Endodermal cell (in vitro differentiated cells): ENCODE measurements around the gene FOXP3. TPM values are rescaled to one million over a fixed set of nuclear protein-coding genes. Genes with fewer than 3 reads are reported as not detected.

Experiments
- DNase-seq: peaks from one replicate; pipeline ENCODE4 v3.0.0-alpha.2; 2017
- H3K27ac ChIP-seq: 2 replicates; pipeline ENCODE4 v1.5.1; 2013; ENCODE audit warnings: mild to moderate bottlenecking, low read depth, low read length, moderate library complexity
- H3K27me3 ChIP-seq: 2 replicates; pipeline ENCODE4 v1.6.1; 2013; ENCODE audit warnings: mild to moderate bottlenecking, low read length, moderate library complexity; ENCODE audit not compliant: insufficient read depth, control insufficient read depth, poor library complexity, severe bottlenecking
- H3K36me3 ChIP-seq: 2 replicates; pipeline ENCODE4 v1.7.0; 2013; ENCODE audit warnings: mild to moderate bottlenecking, low read length, moderate library complexity; ENCODE audit not compliant: control insufficient read depth, insufficient read depth
- H3K4me1 ChIP-seq: one replicate; pipeline ENCODE4 v1.7.0; 2013; ENCODE audit warnings: low read length; ENCODE audit not compliant: control insufficient read depth, insufficient read depth
- H3K4me3 ChIP-seq: 2 replicates; pipeline ENCODE4 v1.5.1; 2013; ENCODE audit warnings: mild to moderate bottlenecking, low read length, moderate library complexity
- H3K9ac ChIP-seq: 2 replicates; pipeline ENCODE4 v1.6.1; 2013; ENCODE audit warnings: mild to moderate bottlenecking, low read length, moderate library complexity; ENCODE audit not compliant: poor library complexity, severe bottlenecking; ENCODE audit errors: extremely low read depth
- H3K9me3 ChIP-seq: 2 replicates; pipeline ENCODE4 v1.6.1; 2013; ENCODE audit warnings: mild to moderate bottlenecking, low read length, moderate library complexity; ENCODE audit not compliant: control insufficient read depth
- H3K27ac Mint-ChIP-seq: 2 replicates; pipeline ENCODE4 v1.8.0; 2020; ENCODE audit warnings: mixed read lengths
- H3K27me3 Mint-ChIP-seq: 2 replicates; pipeline ENCODE4 v1.8.0; 2021; ENCODE audit warnings: mild to moderate bottlenecking, mixed read lengths; ENCODE audit not compliant: insufficient read depth
- H3K36me3 Mint-ChIP-seq: 2 replicates; pipeline ENCODE4 v1.8.0; 2020; ENCODE audit warnings: low read depth, mixed read lengths
- H3K4me1 Mint-ChIP-seq: 2 replicates; pipeline ENCODE4 v1.8.0; 2020; ENCODE audit warnings: mixed read lengths
- H3K4me3 Mint-ChIP-seq: 2 replicates; pipeline ENCODE4 v1.8.0; 2020; ENCODE audit warnings: mild to moderate bottlenecking, moderate library complexity, mixed read lengths
- H3K9me3 Mint-ChIP-seq: 2 replicates; pipeline ENCODE4 v1.8.0; 2020; ENCODE audit warnings: mild to moderate bottlenecking, mixed read lengths
- CTCF ChIP-seq: fragments of 200-600 bp; sonication (generic); conservative IDR thresholded peaks from 2 replicates; pipeline ENCODE4 v1.5.0; 2021; ENCODE audit warnings: antibody characterized with exemption, mild to moderate bottlenecking
- WGBS, 2 experiments: methylation state at CpG; one replicate each; pipeline versions ENCODE4 v1.1.5 to v1.1.7; 2013; ENCODE audit warnings: missing lambda C conversion rate in 2 of 2, mixed read lengths in 1 of 2; ENCODE audit not compliant: insufficient coverage in 1 of 2, insufficient read length in 1 of 2; 5-methylcytosine and 5-hydroxymethylcytosine counted together
- long read RNA-seq, 4 experiments: library from polyadenylated mRNA in 2 of 4; library from RNA in 1 of 4; library from capped mRNA in 1 of 4; stranded (forward) in 3 of 4; unstranded in 1 of 4; transcript quantifications; one replicate each; pipeline ENCODE4 v2.0.0, GENCODE V29; 2020 to 2021; ENCODE audit warnings: inconsistent platforms in 1 of 4
- polyA plus RNA-seq, 2 experiments: library from polyadenylated mRNA; stranded (reverse); fragments of 50-300 nt; gene quantifications; one replicate each; pipeline ENCODE4 v1.2.3, GENCODE V29; 2013
- total RNA-seq, 2 donors: library from RNA; stranded (reverse); fragmentation: NEBNext Ultra II Directional in 1 of 2; extraction: Animal tissue kit (Norgen Biotek cat#: 25700) in 1 of 2; gene quantifications; 2 replicates in 1 of 2; 3 replicates in 1 of 2; pipeline ENCODE4 v1.2.1, GENCODE V29; 2021

Gene FOXP3, protein sequence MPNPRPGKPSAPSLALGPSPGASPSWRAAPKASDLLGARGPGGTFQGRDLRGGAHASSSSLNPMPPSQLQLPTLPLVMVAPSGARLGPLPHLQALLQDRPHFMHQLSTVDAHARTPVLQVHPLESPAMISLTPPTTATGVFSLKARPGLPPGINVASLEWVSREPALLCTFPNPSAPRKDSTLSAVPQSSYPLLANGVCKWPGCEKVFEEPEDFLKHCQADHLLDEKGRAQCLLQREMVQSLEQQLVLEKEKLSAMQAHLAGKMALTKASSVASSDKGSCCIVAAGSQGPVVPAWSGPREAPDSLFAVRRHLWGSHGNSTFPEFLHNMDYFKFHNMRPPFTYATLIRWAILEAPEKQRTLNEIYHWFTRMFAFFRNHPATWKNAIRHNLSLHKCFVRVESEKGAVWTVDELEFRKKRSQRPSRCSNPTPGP
- under 1 TPM; 0.53 to 0.77 TPM for total RNA-seq
- 0.25 TPM for polyA plus RNA-seq (2013, experiment 1 of 2)
- polyA plus RNA-seq (2013, experiment 2 of 2): 0.21 TPM
- long read RNA-seq, experiment 1: 0 reads
- long read RNA-seq, experiment 2: 0 reads
- long read RNA-seq, experiment 3: 0 reads
- long read RNA-seq, experiment 4: 0 reads

- Histone ChIP-seq H3K9me3 (no peaks in the 10 kb centered on the region), H3K4me3 (no peak within 1 kb of the TSS), H3K36me3 (no peaks in the 10 kb centered on the region), H3K9ac (no peak within 1 kb of the TSS), H3K27ac (no peak within 1 kb of the TSS), H3K27me3 (no peaks in the 10 kb centered on the region), H3K4me1 (no peaks in the 10 kb centered on the region)
- Mint-ChIP-seq H3K27me3 (peaks cover 2% of the 10 kb centered on the region), H3K36me3 (no peaks in the 10 kb centered on the region), H3K4me3 (no peak within 1 kb of the TSS), H3K9me3 (peaks cover 88% of the 10 kb centered on the region), H3K4me1 (peaks cover 7% of the 10 kb centered on the region), H3K27ac (no peak within 1 kb of the TSS)
- TF ChIP-seq CTCF: no peak
- no peak for DNase-seq
- 95% methylated on average over 8 of the region's 11 CpGs; no CpG with 5 or more reads in 1 of the 2 experiments for WGBS, 2 experiments
Observed at GRCh38 chrX:49264460-49264859, at the start of gene FOXP3. Gene FOXP3, minus strand, starts transcription at chrX:49264710. Its CDS starts 6,205 bp downstream, at chrX:49258505.

DNA sequence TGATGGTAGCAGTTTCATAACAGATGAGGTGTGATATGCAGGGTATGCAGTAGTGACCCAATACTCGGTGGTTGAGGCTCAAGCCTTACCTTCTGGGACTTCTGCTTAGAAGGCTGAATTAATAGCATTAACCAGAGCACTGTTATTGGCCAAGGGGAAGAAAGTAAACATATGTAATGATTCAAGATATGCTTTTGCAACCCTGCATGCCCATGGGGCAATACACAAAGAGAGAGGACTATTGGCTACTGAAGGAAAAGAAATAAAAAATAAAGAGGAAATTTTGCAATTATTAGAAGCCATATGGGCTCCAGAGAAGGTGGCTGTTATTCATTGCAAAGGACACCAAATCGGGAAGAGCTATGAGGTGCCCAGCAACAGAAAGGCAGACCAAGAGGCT is 47.7 kb upstream of the FOXP3 start:
- peaks cover 53% of the 10 kb centered on the region for H3K9me3 Mint-ChIP-seq

GRCh38 chrX:49310371-49310770 is 45.9 kb upstream of the FOXP3 start:
- H3K9me3 Mint-ChIP-seq: peaks cover 52% of the 10 kb centered on the region
- peaks cover 2% of the 10 kb centered on the region for H3K4me1 Mint-ChIP-seq
- Histone ChIP-seq H3K27me3 (no peaks in the 10 kb centered on the region), H3K4me1 (no peaks in the 10 kb centered on the region), H3K36me3 (no peaks in the 10 kb centered on the region), H3K9ac (no peak overlapping the region), H3K9me3 (no peaks in the 10 kb centered on the region), H3K4me3 (no peak overlapping the region), H3K27ac (no peak overlapping the region)
- H3K27me3 Mint-ChIP-seq: no peaks in the 10 kb centered on the region
- no peak for TF ChIP-seq CTCF
- no peaks in the 10 kb centered on the region for H3K36me3 Mint-ChIP-seq
- DNase-seq: peak; percentile 68
- H3K4me3 Mint-ChIP-seq: peak overlapping the region; percentile 12
- 32 to 38% methylated on average over 5 to 15 of the region's 18 CpGs for WGBS, 2 experiments
- H3K27ac Mint-ChIP-seq: no peak overlapping the region

More for the DNA sequence above, 47.7 kb upstream of the FOXP3 start:
- Histone ChIP-seq H3K36me3 (no peaks in the 10 kb centered on the region), H3K4me3 (no peak overlapping the region), H3K9ac (no peak overlapping the region), H3K27me3 (no peaks in the 10 kb centered on the region), H3K27ac (no peak overlapping the region), H3K9me3 (no peaks in the 10 kb centered on the region), H3K4me1 (no peaks in the 10 kb centered on the region)
- Mint-ChIP-seq H3K4me3 (no peak overlapping the region), H3K36me3 (no peaks in the 10 kb centered on the region), H3K4me1 (peaks cover 2% of the 10 kb centered on the region), H3K27me3 (no peaks in the 10 kb centered on the region), H3K27ac (no peak overlapping the region)
- 78 to 100% methylated on average over 1 to 2 of the region's 2 CpGs for WGBS, 2 experiments
- no peak for TF ChIP-seq CTCF
- no peak for DNase-seq
